Testis (tissue), 3 donors: Measurements from ENCODE around the gene FILIP1L. TPM values are rescaled to one million over a fixed set of nuclear protein-coding genes. Genes with fewer than 3 reads are reported as not detected.

ENCODE experiments used
- DNase-seq: peaks from one replicate; pipeline ENCODE4 v3.0.0-alpha.2; 2019
- H3K27ac ChIP-seq, 2 donors: fragments of 200-600 bp; sonication (generic); one replicate each; pipeline ENCODE4 v1.5.1; 2019
- H3K27me3 ChIP-seq: fragments of 200-600 bp; sonication (generic); one replicate; pipeline ENCODE4 v1.5.1; 2019
- H3K36me3 ChIP-seq: fragments of 200-600 bp; sonication (generic); one replicate; pipeline ENCODE4 v1.5.1; 2017; ENCODE audit warnings: low read depth; ENCODE audit errors: missing control alignments
- H3K4me1 ChIP-seq: fragments of 200-600 bp; sonication (generic); one replicate; pipeline ENCODE4 v1.5.1; 2019
- H3K4me3 ChIP-seq, 2 donors: fragments of 200-600 bp; sonication (generic); one replicate each; pipeline ENCODE4 v1.5.1; 2017 to 2019
- H3K9me3 ChIP-seq: fragments of 200-600 bp; sonication (generic); one replicate; pipeline ENCODE4 v1.5.1; 2017
- CTCF ChIP-seq, 3 experiments: fragments of 450-650 bp in 2 of 3; fragments of 200-600 bp in 1 of 3; sonication (generic) in 1 of 3; IDR thresholded peaks; one replicate each; pipeline ENCODE4 v1.5.1; 2016 to 2019; ENCODE audit warnings: antibody characterized with exemption in 3 of 3, mild to moderate bottlenecking in 2 of 3, moderate library complexity in 1 of 3
- POLR2A ChIP-seq: fragments of 450-650 bp; IDR thresholded peaks from one replicate; pipeline ENCODE4 v1.6.1; 2017; ENCODE audit warnings: antibody characterized with exemption, mild to moderate bottlenecking, moderate library complexity
- WGBS, 2 donors: methylation state at CpG; one replicate each; pipeline ENCODE4 v1.1.5; 2018; 5-methylcytosine and 5-hydroxymethylcytosine counted together
- intact Hi-C: fragments of 100-400 bp; cut with DNase I; formaldehyde crosslinking; loops from one replicate; pipeline ENCODE4 v1.15.1; 2023; ENCODE audit warnings: low total_unique reads
- polyA plus RNA-seq: library from polyadenylated mRNA; stranded (reverse); fragments of 350-450 nt; fragmentation: Illumina TruSeq; extraction: RNeasy Lipid Tissue Mini Kit (QIAGEN cat#74804); gene quantifications from one replicate; pipeline ENCODE4 v1.2.3, GENCODE V29; 2014; ENCODE audit warnings: low read depth, low replicate concordance; ENCODE audit not compliant: insufficient read depth
- total RNA-seq, 2 donors: library from RNA; depleted of rRNA; stranded (reverse); fragments of >200 nt; gene quantifications; one replicate each; pipeline ENCODE4 v1.2.3, GENCODE V29; 2016

FILIP1L gene
- total and polyA plus RNA-seq, 3 donors from 2014 or later, result 16.5 to 20.1 (median 16.7) TPM

GRCh38 chr3:99970198-99970597 lies 144.1 kb downstream of the FILIP1L start:
- WGBS, 2 donors, result 95 to 100% methylated on average over 1 of the region's 1 CpG
- TF ChIP-seq CTCF (IDR thresholded peaks at IDR 0.05) (no peak), POLR2A (no peak)
- Histone ChIP-seq H3K4me1 (peaks cover 4% of the 10 kb centered on the region), H3K36me3 (no peaks in the 10 kb centered on the region), H3K27ac (no peak overlapping the region), H3K9me3 (no peaks in the 10 kb centered on the region), H3K27me3 (no peaks in the 10 kb centered on the region), H3K4me3 (no peak overlapping the region)
- no peak for DNase-seq
- intact Hi-C loops, result no loop called here

- H3K27me3 ChIP-seq, result no peaks in the 10 kb centered on the region
- no peak for DNase-seq
- H3K36me3 ChIP-seq, result no peaks in the 10 kb centered on the region
- intact Hi-C loops, result no loop called here
- peaks cover 7% of the 10 kb centered on the region for H3K4me1 ChIP-seq
- no peaks in the 10 kb centered on the region for H3K9me3 ChIP-seq
- no peak overlapping the region for H3K27ac ChIP-seq
- no peak overlapping the region for H3K4me3 ChIP-seq
- TF ChIP-seq POLR2A (no peak), CTCF (IDR thresholded peaks at IDR 0.05) (no peak)
- 73 to 82% methylated on average over 3 of the region's 3 CpGs for WGBS, 2 donors
Measured at GRCh38 chr3:99969136-99969535, 145.2 kb downstream of the FILIP1L start.

GRCh38 chr3:99967796-99968195 lies 146.5 kb downstream of the FILIP1L start:
- H3K36me3 ChIP-seq, result no peaks in the 10 kb centered on the region
- no peaks in the 10 kb centered on the region for H3K27me3 ChIP-seq
- DNase-seq, result no peak
- WGBS, 2 donors, result 94 to 96% methylated on average over 2 of the region's 2 CpGs
- no peaks in the 10 kb centered on the region for H3K9me3 ChIP-seq
- peaks cover 7% of the 10 kb centered on the region for H3K4me1 ChIP-seq
- TF ChIP-seq CTCF (IDR thresholded peaks at IDR 0.05), result no peak
- no peak for TF ChIP-seq POLR2A
- intact Hi-C loops, result no loop called here
- no peak overlapping the region for H3K4me3 ChIP-seq
- no peak overlapping the region for H3K27ac ChIP-seq

- intact Hi-C loops, result no loop called here
- DNase-seq, result peak; percentile 40
- no peaks in the 10 kb centered on the region for H3K36me3 ChIP-seq
- H3K27me3 ChIP-seq, result no peaks in the 10 kb centered on the region
- no peak overlapping the region for H3K4me3 ChIP-seq
- WGBS, 2 donors, result 64 to 69% methylated on average over 7 of the region's 7 CpGs
- H3K4me1 ChIP-seq, result peaks cover 7% of the 10 kb centered on the region
- TF ChIP-seq POLR2A, result no peak
- TF ChIP-seq CTCF (IDR thresholded peaks at IDR 0.05), result no peak
- H3K27ac ChIP-seq, result peak overlapping the region in 1 of 2 donors; percentile 33
- no peaks in the 10 kb centered on the region for H3K9me3 ChIP-seq
Measured at GRCh38 chr3:99966662-99967416, 147.5 kb downstream of the FILIP1L start.
